Activated CD4-positive, alpha-beta memory T cell treated with anti-CD3 and anti-CD28 coated beads, Interleukin-2, amount 10 ng/mL, durations not matched to agents 7 days and 5 days (primary cell): Measurements from ENCODE around the gene EXOSC10. TPM values are rescaled to one million over a fixed set of nuclear protein-coding genes. Genes with fewer than 3 reads are reported as not detected.

ENCODE experiments used
- CTCF ChIA-PET: fragments of 350-600 bp; sonication (Branson Sonifier 250); formaldehyde crosslinking; loops from one replicate; lab custom pipeline; 2021; ENCODE audit warnings: antibody characterized with exemption, inconsistent platforms; lab: Charles Lee
- POLR2A ChIA-PET: fragments of 350-600 bp; sonication (Branson Sonifier 250); formaldehyde crosslinking; loops from one replicate; lab custom pipeline; 2021; ENCODE audit warnings: antibody characterized with exemption; lab: Charles Lee
- DNase-seq: peaks from one replicate; pipeline ENCODE4 v3.0.0-alpha.2; 2020
- H3K27ac Mint-ChIP-seq: one replicate; pipeline ENCODE4 v1.8.0; 2021; ENCODE audit warnings: mild to moderate bottlenecking, mixed read lengths
- H3K27me3 Mint-ChIP-seq: one replicate; pipeline ENCODE4 v1.8.0; 2021; ENCODE audit warnings: mixed read lengths
- H3K36me3 Mint-ChIP-seq: one replicate; pipeline ENCODE4 v1.8.0; 2021; ENCODE audit warnings: low read depth, mixed read lengths
- H3K4me1 Mint-ChIP-seq: one replicate; pipeline ENCODE4 v1.8.0; 2021; ENCODE audit warnings: mixed read lengths
- H3K4me3 Mint-ChIP-seq: one replicate; pipeline ENCODE4 v1.8.0; 2021; ENCODE audit warnings: mild to moderate bottlenecking, mixed read lengths
- H3K9me3 Mint-ChIP-seq: one replicate; pipeline ENCODE4 v1.8.0; 2021; ENCODE audit warnings: mixed read lengths
- total RNA-seq, 2 experiments: library from RNA; stranded (reverse); gene quantifications; one replicate each; pipeline ENCODE4 v1.2.3, GENCODE V29; 2021

Gene EXOSC10
- total RNA-seq = 10 to 100 TPM; 65.8 to 67.6 TPM

GRCh38 chr1:11099310-11100148, at the start of gene EXOSC10:
EXOSC10 (minus strand) TSS chr1:11099869; CDS start chr1:11099831, 38 bp downstream.
- H3K4me3 Mint-ChIP-seq = peak within 1 kb of the TSS; percentile 92
- H3K27ac Mint-ChIP-seq = peak within 1 kb of the TSS; percentile 91
- H3K36me3 Mint-ChIP-seq = peaks cover 22% of the 10 kb centered on the region
- no peaks in the 10 kb centered on the region for H3K9me3 Mint-ChIP-seq
- ChIA-PET CTCF (interaction anchor here (0.6 to 6.6 kb wide), 17 partner anchors 8 to 546 kb away, joined by 3 to 62 read pairs (median 5); partner anchors contain the start of genes SRM and TARDBP), POLR2A (interaction anchor here (0.8 to 3.1 kb wide), 20 partner anchors 8 to 808 kb away, joined by 3 to 38 read pairs (median 5); partner anchors contain the start of genes MTOR, SRM and TARDBP)
- peaks cover 24% of the 10 kb centered on the region for H3K4me1 Mint-ChIP-seq
- peak; percentile 96 for DNase-seq
- H3K27me3 Mint-ChIP-seq = no peaks in the 10 kb centered on the region

- ChIA-PET CTCF (no interaction called here), POLR2A (interaction anchor here (1.4 kb wide), 1 partner anchor 48 kb away, joined by 3 read pairs; the partner anchor contains the start of gene EXOSC10)
- no peaks in the 10 kb centered on the region for H3K27me3 Mint-ChIP-seq
- no peak overlapping the region for H3K27ac Mint-ChIP-seq
- H3K36me3 Mint-ChIP-seq = peaks cover 56% of the 10 kb centered on the region
- DNase-seq = no peak
- no peak overlapping the region for H3K4me3 Mint-ChIP-seq
- no peaks in the 10 kb centered on the region for H3K9me3 Mint-ChIP-seq
- peaks cover 4% of the 10 kb centered on the region for H3K4me1 Mint-ChIP-seq
Observed at GRCh38 chr1:11147197-11147770, 47.6 kb upstream of the EXOSC10 start.

- CTCF ChIA-PET = no interaction called here
- Mint-ChIP-seq H3K4me1 (peaks cover 4% of the 10 kb centered on the region), H3K27ac (no peak overlapping the region), H3K9me3 (no peaks in the 10 kb centered on the region), H3K4me3 (no peak overlapping the region), H3K27me3 (no peaks in the 10 kb centered on the region), H3K36me3 (peaks cover 56% of the 10 kb centered on the region)
- DNase-seq = no peak
- POLR2A ChIA-PET = no interaction called here
Observed at GRCh38 chr1:11145741-11146140, 46.1 kb upstream of the EXOSC10 start.

GRCh38 chr1:11144570-11145256, 45.0 kb upstream of the EXOSC10 start:
- H3K9me3 Mint-ChIP-seq = no peaks in the 10 kb centered on the region
- DNase-seq = no peak
- H3K4me1 Mint-ChIP-seq = peaks cover 4% of the 10 kb centered on the region
- ChIA-PET POLR2A (interaction anchor here (1.3 kb wide), 1 partner anchor 12 kb away, joined by 5 read pairs; no protein-coding TSS in a partner anchor), CTCF (interaction anchor here (0.7 kb wide), 1 partner anchor 45 kb away, joined by 3 read pairs; the partner anchor contains the start of gene EXOSC10)
- H3K27me3 Mint-ChIP-seq = no peaks in the 10 kb centered on the region
- no peak overlapping the region for H3K4me3 Mint-ChIP-seq
- no peak overlapping the region for H3K27ac Mint-ChIP-seq
- H3K36me3 Mint-ChIP-seq = peaks cover 47% of the 10 kb centered on the region

GRCh38 chr1:11143907-11144306, 44.2 kb upstream of the EXOSC10 start:
- POLR2A ChIA-PET = interaction anchor here (1.3 kb wide), 1 partner anchor 13 kb away, joined by 5 read pairs; no protein-coding TSS in a partner anchor
- H3K9me3 Mint-ChIP-seq = no peaks in the 10 kb centered on the region
- no peak overlapping the region for H3K27ac Mint-ChIP-seq
- CTCF ChIA-PET = no interaction called here
- H3K4me3 Mint-ChIP-seq = no peak overlapping the region
- peaks cover 41% of the 10 kb centered on the region for H3K36me3 Mint-ChIP-seq
- peaks cover 4% of the 10 kb centered on the region for H3K4me1 Mint-ChIP-seq
- H3K27me3 Mint-ChIP-seq = no peaks in the 10 kb centered on the region
- no peak for DNase-seq

- ChIA-PET CTCF (no interaction called here), POLR2A (interaction anchor here (1.3 kb wide), 1 partner anchor 13 kb away, joined by 5 read pairs; no protein-coding TSS in a partner anchor)
- H3K27ac Mint-ChIP-seq = no peak overlapping the region
- no peaks in the 10 kb centered on the region for H3K9me3 Mint-ChIP-seq
- H3K36me3 Mint-ChIP-seq = peaks cover 43% of the 10 kb centered on the region
- peaks cover 4% of the 10 kb centered on the region for H3K4me1 Mint-ChIP-seq
- no peaks in the 10 kb centered on the region for H3K27me3 Mint-ChIP-seq
- DNase-seq = no peak
- H3K4me3 Mint-ChIP-seq = no peak overlapping the region
Observed at GRCh38 chr1:11143401-11143800, 43.7 kb upstream of the EXOSC10 start.

GRCh38 chr1:11142618-11143391, 43.1 kb upstream of the EXOSC10 start:
- Mint-ChIP-seq H3K4me1 (peaks cover 4% of the 10 kb centered on the region), H3K4me3 (no peak overlapping the region), H3K36me3 (peaks cover 41% of the 10 kb centered on the region), H3K27me3 (no peaks in the 10 kb centered on the region), H3K27ac (no peak overlapping the region), H3K9me3 (no peaks in the 10 kb centered on the region)
- CTCF ChIA-PET = no interaction called here
- no peak for DNase-seq
- POLR2A ChIA-PET = no interaction called here

- Mint-ChIP-seq H3K27me3 (no peaks in the 10 kb centered on the region), H3K27ac (no peak overlapping the region), H3K4me1 (peaks cover 4% of the 10 kb centered on the region), H3K9me3 (no peaks in the 10 kb centered on the region), H3K36me3 (peaks cover 28% of the 10 kb centered on the region), H3K4me3 (no peak overlapping the region)
- POLR2A ChIA-PET = no interaction called here
- no peak for DNase-seq
- CTCF ChIA-PET = no interaction called here
Observed at GRCh38 chr1:11138952-11139351, 39.3 kb upstream of the EXOSC10 start.

GRCh38 chr1:11138029-11138428, 38.4 kb upstream of the EXOSC10 start:
- no peak overlapping the region for H3K27ac Mint-ChIP-seq
- H3K9me3 Mint-ChIP-seq = no peaks in the 10 kb centered on the region
- no peak overlapping the region for H3K4me3 Mint-ChIP-seq
- no peaks in the 10 kb centered on the region for H3K4me1 Mint-ChIP-seq
- peaks cover 27% of the 10 kb centered on the region for H3K36me3 Mint-ChIP-seq
- ChIA-PET POLR2A (no interaction called here), CTCF (interaction anchor here (1.3 kb wide), 1 partner anchor 100 kb away, joined by 5 read pairs; no protein-coding TSS in a partner anchor)
- no peak for DNase-seq
- H3K27me3 Mint-ChIP-seq = no peaks in the 10 kb centered on the region

- Mint-ChIP-seq H3K36me3 (peaks cover 34% of the 10 kb centered on the region), H3K27me3 (no peaks in the 10 kb centered on the region), H3K4me3 (no peak overlapping the region), H3K9me3 (no peaks in the 10 kb centered on the region), H3K4me1 (no peaks in the 10 kb centered on the region), H3K27ac (no peak overlapping the region)
- ChIA-PET POLR2A (no interaction called here), CTCF (no interaction called here)
- DNase-seq = no peak
Observed at GRCh38 chr1:11134898-11135266, 35.2 kb upstream of the EXOSC10 start.

- H3K4me1 Mint-ChIP-seq = no peaks in the 10 kb centered on the region
- H3K4me3 Mint-ChIP-seq = no peak overlapping the region
- no peak for DNase-seq
- no peaks in the 10 kb centered on the region for H3K9me3 Mint-ChIP-seq
- H3K27ac Mint-ChIP-seq = no peak overlapping the region
- no peaks in the 10 kb centered on the region for H3K27me3 Mint-ChIP-seq
- CTCF ChIA-PET = no interaction called here
- POLR2A ChIA-PET = no interaction called here
- H3K36me3 Mint-ChIP-seq = peaks cover 39% of the 10 kb centered on the region
Observed at GRCh38 chr1:11134251-11134897, 34.7 kb upstream of the EXOSC10 start.
